ENCODE measurements around the gene PRICKLE2.

The PRICKLE2 gene

DNA sequence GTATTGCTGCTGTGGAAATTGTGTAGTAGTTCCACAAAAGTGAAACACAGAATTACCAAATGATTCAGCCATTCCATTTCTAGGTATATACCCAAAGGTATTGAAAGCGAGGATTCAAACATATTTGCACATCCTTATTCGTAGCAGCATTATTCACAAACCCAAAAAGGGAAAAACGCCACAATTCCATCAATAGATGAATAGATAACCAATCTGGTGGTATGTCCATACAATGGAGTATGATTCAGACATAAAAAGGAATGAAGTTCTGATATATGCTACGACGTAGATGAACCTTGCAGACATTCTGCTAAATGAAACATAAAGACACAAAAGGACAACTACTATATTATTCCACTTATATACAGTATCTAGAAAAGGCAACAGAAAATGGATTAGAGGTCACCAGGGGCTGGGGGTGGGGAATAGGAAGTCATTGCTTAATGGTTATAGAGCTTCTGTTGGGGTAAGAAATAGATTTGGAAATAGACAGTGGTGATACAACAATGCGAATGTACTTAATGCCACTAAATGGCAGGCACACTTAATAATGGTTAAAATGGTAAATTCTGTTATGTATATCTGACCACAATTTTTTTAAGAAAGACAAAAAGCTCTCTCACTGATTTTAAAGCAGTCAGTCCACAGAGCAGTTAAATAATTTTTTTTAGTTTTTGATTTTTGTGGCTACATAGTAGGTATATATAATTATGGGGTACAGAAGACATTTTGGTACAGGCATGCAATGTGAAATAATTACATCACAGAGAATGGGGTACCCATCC lies 150.2 kb downstream of the PRICKLE2 start:
- no peak for DNase-seq (ENCODE audit: low read depth)

GRCh38 chr3:64074060-64074459 lies 151.2 kb downstream of the PRICKLE2 start:
- DNase-seq (ENCODE audit: low read depth): peak; percentile 39

- DNase-seq (ENCODE audit: low read depth): peak; percentile 39
Measured at GRCh38 chr3:64073158-64073761, 152.0 kb downstream of the PRICKLE2 start.

- no peak for DNase-seq (ENCODE audit: low read depth)
Measured at GRCh38 chr3:64072126-64072525, 153.1 kb downstream of the PRICKLE2 start.

DNA sequence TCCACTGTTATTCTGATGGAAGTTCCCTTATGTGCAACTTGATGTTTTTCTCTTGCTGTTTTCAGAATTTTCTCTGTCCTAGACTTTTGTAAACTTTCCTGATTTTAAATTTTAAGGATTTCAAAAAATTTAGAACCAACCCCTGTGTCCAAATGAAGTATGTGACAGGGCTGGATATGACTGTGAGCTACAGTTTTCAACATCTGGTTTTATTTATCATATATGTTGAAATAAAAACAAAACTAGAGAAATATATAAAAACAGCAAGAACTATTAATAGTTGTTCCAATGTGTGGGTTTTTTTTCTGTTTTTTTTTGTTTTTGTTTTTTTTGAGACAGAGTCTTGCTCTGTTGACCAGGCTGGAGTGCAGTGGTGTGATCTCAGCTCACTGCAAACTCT lies 154.6 kb downstream of the PRICKLE2 start:
- DNase-seq (ENCODE audit: low read depth): no peak

DNA sequence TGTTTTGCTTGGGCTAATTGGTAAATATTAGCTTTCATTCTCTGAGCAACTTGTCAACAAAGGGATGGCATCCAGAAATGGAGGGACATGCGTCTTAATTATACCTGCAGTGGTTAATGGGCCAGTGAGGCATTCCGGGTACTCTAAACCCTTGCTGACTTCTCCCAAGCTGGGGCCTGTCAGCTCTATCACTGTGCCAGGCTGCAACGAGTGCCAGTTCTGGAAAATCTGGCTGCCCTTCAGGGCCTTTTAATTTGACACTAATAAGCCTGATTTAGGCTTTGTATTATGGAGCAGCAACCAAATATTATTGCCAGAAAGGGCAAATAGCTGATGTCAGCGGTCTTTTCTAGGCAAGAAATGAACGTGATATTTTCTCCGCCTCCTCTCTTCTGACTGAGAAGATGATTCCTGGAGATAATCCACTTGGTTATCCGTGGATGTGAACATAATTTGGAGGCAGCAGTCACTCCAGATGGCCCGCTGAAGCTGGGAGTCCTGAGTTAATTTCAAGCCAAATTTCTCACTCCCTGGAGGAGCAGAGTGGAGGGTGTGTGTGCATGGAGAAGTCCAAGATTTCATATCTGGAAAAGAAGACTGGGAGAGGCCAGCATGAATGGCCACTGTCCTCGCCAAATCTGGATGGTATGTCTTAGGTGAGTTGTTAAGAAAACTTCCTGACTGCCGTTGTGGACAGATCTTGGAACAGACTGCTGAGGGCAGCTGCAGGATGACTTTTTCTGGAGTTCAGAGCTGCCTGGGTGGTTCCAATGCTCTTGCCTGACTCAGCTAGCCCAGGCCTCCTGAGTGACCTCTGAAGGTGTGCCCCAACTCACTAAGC lies 157.5 kb downstream of the PRICKLE2 start:
- no peak for DNase-seq (ENCODE audit: low read depth)

- DNase-seq (ENCODE audit: low read depth): no peak
Measured at GRCh38 chr3:64064804-64065203, 160.5 kb downstream of the PRICKLE2 start.

DNA sequence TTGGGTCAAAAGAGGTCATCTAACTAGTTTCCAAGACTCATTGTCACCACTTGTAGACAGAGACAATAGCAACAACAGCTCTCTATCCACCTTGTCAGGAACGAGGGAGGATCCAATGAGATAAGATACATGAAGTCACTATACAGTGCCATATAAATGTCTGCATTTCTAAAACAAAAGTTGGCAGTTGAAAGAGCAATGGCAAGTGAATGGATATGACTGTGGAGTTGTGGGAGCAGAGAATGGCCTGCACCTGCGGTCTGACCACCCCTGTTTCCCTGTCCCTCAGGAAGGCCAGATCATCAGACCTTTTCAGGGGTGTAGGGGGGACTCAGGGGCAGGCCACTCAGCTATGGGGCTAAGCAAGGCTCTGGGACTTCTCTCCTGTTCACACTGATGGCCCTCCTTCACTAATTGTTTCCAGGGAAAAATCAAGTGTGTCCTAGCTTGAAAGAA lies 161.3 kb downstream of the PRICKLE2 start:
- no peak for DNase-seq (ENCODE audit: low read depth)

GRCh38 chr3:64063207-64063982 lies 161.9 kb downstream of the PRICKLE2 start:
- DNase-seq (ENCODE audit: low read depth): no peak

DNA sequence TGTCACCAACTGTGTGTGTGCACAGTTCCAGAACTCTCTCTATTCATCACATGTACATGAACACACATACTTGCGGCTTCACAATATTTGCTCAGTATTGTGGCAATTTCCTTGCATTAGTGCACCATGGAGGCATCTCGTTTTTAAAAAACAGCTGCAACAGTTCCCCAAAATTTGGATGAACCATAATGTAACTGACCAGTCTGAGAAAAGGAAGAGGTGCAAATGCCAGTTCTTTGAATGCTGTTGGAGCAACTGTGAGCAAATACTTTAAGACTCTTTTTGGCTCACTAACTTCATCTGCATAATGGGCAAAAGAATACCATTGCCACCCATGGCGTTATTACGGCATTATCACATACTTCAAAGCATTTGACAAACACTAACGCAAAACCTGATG lies 163.6 kb downstream of the PRICKLE2 start:
- DNase-seq (ENCODE audit: low read depth): no peak

DNA sequence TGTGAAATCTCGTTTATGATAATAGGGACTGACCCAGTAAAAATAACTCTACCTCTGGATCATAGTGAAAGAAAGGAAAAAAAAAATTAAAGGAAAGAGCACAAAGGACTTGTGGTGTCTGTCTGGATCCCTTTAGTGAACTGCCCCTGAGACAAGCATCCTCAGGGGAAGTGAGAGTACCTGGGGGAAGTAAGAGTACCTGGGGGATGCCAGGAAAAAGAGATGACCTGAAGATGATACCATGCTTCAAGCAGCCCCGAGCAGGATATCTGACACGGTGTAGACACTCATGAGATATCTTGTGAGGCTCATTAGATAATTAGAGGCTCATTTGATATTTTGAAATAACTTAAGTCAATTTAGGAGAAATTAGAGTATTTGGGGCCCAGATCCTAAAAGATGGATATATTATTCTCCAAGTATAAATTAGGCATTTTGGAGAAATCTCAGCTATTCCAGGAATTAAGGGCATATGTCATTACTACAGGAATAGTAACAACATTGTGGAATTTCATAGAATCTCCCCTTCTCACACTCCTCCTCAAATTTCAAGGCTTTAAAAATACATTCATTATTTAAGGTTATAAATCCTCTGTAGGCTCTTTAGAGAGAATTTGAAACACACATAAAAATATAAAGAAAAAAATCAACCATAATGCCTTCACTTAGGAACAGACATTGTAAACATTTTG lies 165.6 kb downstream of the PRICKLE2 start:
- DNase-seq (ENCODE audit: low read depth): peak; percentile 43

DNA sequence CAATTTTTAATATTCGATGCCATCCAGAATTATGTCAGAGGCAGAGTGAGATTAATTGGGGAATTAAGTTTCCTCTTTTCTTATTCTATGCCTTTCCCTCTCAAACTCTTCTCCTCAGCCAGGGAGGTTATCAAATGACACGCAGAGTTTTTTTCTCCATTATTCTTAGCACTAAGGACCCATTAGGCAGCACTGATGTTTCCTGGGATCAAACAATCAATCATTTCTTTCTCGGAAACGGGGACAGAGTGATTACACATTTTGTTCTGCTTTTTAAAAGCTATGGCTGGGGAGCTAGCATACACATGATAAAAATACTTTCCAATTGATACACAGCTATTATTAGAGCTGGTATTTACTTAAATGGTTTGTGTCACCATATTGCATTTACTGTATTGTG lies 166.7 kb downstream of the PRICKLE2 start:
- DNase-seq (ENCODE audit: low read depth): no peak

DNA sequence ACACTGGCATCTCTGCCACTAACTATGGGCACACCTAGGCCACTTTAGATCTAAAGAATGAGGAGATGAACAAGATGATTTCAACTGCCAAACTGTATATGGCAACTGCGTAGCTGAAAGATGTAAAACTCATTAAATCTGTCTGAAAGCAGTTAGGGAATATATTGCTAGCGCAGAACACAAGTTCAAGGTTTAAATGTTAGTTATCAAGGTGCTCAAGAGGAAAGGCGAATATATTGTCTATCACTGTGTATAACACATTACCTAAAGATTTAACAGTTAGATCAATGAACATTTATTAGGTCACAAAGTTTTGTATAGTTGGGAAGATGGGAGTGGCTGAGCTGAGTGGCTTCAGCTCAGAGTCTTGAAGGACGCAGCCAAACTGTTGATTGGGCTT lies 168.0 kb downstream of the PRICKLE2 start:
- no peak for DNase-seq (ENCODE audit: low read depth)

DNA sequence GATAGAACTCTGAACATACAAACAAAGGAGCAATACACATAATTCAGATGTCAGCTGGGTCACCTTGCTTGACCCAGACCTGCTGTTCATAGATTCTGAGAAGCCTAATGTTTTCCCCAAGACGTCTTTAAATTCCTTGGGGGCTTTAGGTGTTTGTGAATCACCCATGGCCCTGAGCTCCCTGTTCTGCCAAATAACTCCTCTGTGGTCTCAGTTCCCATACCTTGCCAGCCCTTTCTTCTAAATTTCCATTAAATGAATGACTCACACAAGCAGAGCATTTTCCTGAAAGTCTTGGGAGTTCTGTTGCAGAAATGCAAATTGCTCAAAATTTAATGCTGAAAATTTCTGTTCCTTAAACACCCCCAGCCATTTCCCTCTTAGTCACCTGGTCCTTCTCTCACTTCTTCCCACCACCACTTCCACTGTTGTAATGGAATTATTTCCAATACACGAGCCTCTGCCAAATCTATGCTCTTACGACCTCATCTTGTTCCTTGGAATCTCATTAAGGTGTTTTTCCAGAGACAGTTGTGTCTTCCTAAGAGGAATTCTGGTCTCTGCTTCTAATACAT lies 168.6 kb downstream of the PRICKLE2 start:
- peak; percentile 64 for DNase-seq (ENCODE audit: low read depth)

DNA sequence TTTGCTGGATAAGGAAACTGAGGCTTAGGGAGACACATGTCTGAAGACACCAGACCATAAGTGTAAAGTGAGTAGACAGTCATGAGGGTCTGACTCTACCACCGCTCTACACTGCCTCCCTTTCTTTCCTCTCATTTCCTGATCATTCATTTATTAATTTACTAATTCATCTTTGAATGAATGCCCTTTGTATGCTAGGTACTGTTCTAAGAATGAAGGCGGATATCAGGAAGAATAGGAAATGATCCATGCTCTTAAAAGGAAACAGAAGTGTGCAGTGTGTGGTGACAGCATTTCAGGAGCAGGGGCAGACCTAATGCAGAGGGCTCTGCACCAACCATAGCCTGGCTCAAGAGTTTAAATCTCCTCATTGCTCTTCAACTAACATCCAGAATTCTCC lies 170.2 kb downstream of the PRICKLE2 start:
- no peak for DNase-seq (ENCODE audit: low read depth)

- no peak for DNase-seq (ENCODE audit: low read depth)
Measured at GRCh38 chr3:64054488-64054887, 170.8 kb downstream of the PRICKLE2 start.

- DNase-seq (ENCODE audit: low read depth): no peak
Measured at GRCh38 chr3:64053581-64053980, 171.7 kb downstream of the PRICKLE2 start.

DNA sequence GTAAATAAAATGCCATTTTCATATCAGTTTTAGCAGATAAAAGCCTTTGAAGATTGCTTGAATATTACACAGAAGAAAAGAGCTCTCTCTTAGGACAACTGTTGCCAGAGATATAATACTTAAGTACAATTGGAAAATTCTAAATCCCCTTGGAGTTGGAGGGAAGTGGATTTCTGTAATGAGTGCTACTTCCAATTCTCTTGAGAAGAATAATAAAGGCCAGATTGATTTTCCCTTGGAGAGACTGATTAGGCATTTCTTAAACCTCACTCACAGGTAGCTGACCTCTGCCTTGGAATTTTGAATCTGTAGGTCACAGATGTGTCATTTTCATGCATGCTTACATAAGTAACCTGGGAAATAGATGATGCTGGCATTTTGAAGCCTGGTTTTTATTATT lies 172.1 kb downstream of the PRICKLE2 start:
- DNase-seq (ENCODE audit: low read depth): no peak

DNA sequence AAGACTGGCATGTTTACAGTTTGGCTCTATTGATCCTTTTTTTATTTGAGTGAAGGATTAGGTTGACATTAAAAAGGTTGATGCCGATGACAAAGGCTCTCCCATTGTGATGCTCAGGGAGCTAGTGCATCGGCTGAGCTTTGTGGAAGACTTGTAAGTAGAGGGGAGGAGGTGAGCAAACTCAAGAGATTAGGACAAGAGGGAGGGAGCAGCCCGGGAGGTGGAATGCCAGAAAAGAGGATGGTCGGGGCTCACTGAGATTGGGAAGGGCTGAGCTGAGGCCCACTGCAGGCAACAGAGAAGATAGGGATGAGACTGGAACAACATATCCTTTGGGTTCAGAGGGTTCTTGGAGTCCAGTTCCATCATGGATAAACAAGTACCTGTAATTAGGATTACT lies 175.4 kb downstream of the PRICKLE2 start:
- no peak for DNase-seq (ENCODE audit: low read depth)

DNA sequence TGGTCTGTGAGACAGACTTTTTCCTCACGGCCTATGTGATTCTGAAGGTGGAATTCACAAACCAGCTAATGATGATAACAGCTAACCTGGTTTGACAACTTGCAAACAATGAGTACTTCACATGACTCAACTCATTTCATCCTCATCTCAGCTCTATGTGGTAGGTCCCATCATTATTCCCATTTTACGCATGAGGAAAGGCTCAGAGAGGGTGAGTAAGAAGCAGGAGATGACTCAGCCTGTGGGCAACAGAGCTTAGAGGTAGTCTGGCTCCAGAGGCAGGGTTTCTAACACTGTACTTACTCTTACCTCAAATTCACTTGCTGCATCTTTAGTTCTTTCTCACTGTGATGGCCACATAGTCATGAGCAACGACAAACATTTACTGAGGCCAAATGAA lies 176.1 kb downstream of the PRICKLE2 start:
- DNase-seq (ENCODE audit: low read depth): peak; percentile 60

GRCh38 chr3:64048631-64049061 lies 176.6 kb downstream of the PRICKLE2 start:
- DNase-seq (ENCODE audit: low read depth): peak; percentile 46

Data from EH (cell line).